Fibroblast of skin of scalp (primary cell): ENCODE data around the gene SRSF7.
A peak's percentile ranks its signal among the peaks of the same experiment; 100 is the strongest.

Source experiments
- DNase-seq: peaks from one replicate; pipeline ENCODE4 v3.0.0-alpha.2; 2013

Gene SRSF7

GRCh38 chr2:38754049-38754448, 2.9 kb upstream of the SRSF7 start:
- DNase-seq: no peak

- no peak for DNase-seq
Measured at GRCh38 chr2:38751596-38752410, 642 bp upstream of the SRSF7 start.

- peak; percentile 47 for DNase-seq
Measured at GRCh38 chr2:38750011-38750890, 910 bp downstream of the SRSF7 start.

- no peak for DNase-seq
Measured at GRCh38 chr2:38748943-38749804, 2.0 kb downstream of the SRSF7 start.

GRCh38 chr2:38748391-38748790, 2.8 kb downstream of the SRSF7 start:
- no peak for DNase-seq

GRCh38 chr2:38747819-38748218, 3.3 kb downstream of the SRSF7 start:
- DNase-seq: no peak

- no peak for DNase-seq
Measured at GRCh38 chr2:38747007-38747424, 4.1 kb downstream of the SRSF7 start.

- DNase-seq: no peak
Measured at GRCh38 chr2:38745267-38745666, 5.9 kb downstream of the SRSF7 start.

GRCh38 chr2:38744399-38744780, 6.8 kb downstream of the SRSF7 start:
- DNase-seq: no peak

- no peak for DNase-seq
Measured at GRCh38 chr2:38743672-38744398, 7.3 kb downstream of the SRSF7 start.

GRCh38 chr2:38742797-38743559, 8.2 kb downstream of the SRSF7 start:
- DNase-seq: no peak

- peak; percentile 63 for DNase-seq
Measured at GRCh38 chr2:38740851-38741731, 10.1 kb downstream of the SRSF7 start.

- no peak for DNase-seq
Measured at GRCh38 chr2:38739524-38739923, 11.6 kb downstream of the SRSF7 start.

GRCh38 chr2:38737925-38738324, 13.2 kb downstream of the SRSF7 start:
- no peak for DNase-seq

GRCh38 chr2:38737000-38737698, 14.0 kb downstream of the SRSF7 start:
- DNase-seq: peak; percentile 55

- DNase-seq: no peak
Measured at GRCh38 chr2:38735999-38736320, 15.2 kb downstream of the SRSF7 start.

- DNase-seq: no peak
Measured at GRCh38 chr2:38734299-38735058, 16.7 kb downstream of the SRSF7 start.

GRCh38 chr2:38733300-38733971, 17.7 kb downstream of the SRSF7 start:
- no peak for DNase-seq
